Measurements from ENCODE around the gene WDR48. TPM values are rescaled to one million over a fixed set of nuclear protein-coding genes. Genes with fewer than 3 reads are reported as not detected.

Gene WDR48
- total RNA-seq, 1 donor from 2014 or later: 48.9 TPM

- ATAC-seq (ENCODE audit: low read depth) (no peak), DNase-seq (no peak)
- Mint-ChIP-seq H3K4me3 (no peak overlapping the region), H3K27me3 (no peaks in the 10 kb centered on the region), H3K4me1 (peaks cover 65% of the 10 kb centered on the region), H3K9me3 (no peaks in the 10 kb centered on the region), H3K27ac (peak overlapping the region; percentile 50), H3K36me3 (ENCODE audit: low read depth) (peaks cover 29% of the 10 kb centered on the region)
- POLR2A ChIA-PET: no interaction called here
- TF ChIP-seq CTCF (IDR thresholded peaks at IDR 0.05): no peak
- CTCF ChIA-PET: interaction anchor here (0.8 to 2.7 kb wide), 5 partner anchors 46 to 188 kb away, joined by 3 to 19 read pairs (median 3); no protein-coding TSS in a partner anchor
- intact Hi-C loops (cut with micrococcal nuclease): no loop called here
Measured at GRCh38 chr3:39103791-39104552, 52.2 kb downstream of the WDR48 start.

DNA sequence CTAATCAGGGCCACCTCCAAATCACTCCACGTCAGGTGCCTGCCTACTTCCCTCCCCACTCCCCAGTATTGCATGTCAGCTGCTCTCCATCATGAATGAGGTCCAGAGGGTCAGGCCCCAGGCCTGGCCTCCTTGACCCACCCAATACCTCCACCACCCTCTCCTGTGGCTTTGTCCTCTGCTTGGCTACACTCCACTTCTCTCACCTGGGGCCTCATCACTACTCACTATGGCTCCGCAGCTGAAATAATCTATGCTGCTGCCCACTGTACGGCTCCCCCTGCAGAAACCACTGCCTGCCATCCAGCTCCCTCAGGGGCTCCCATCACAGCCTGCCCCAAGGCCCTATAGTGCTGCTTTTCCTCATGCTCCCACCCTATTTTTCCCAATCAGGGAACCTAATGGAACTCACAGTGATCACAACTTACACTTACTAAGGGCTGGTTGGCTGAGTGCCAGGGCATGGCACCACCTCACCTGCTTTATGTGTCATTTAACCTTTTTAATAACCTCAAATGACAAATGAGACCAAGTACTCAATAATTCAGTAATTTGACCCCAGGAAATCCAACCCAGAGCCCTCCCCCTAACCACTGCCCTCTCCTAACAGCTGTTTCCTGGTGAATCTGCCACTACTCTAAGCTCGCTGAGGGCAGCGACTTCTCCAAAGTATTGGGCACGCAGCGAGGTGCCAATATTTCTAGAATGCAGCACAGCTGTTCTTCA lies 53.3 kb downstream of the WDR48 start:
- Mint-ChIP-seq H3K4me1 (peaks cover 75% of the 10 kb centered on the region), H3K9me3 (no peaks in the 10 kb centered on the region), H3K27me3 (no peaks in the 10 kb centered on the region), H3K4me3 (peak overlapping the region; percentile 15), H3K36me3 (ENCODE audit: low read depth) (peaks cover 20% of the 10 kb centered on the region), H3K27ac (peak overlapping the region; percentile 57)
- ChIA-PET CTCF (interaction anchor here (0.5 to 2.7 kb wide), 7 partner anchors 11 to 187 kb away, joined by 3 to 19 read pairs (median 3); no protein-coding TSS in a partner anchor), POLR2A (no interaction called here)
- no peak for TF ChIP-seq CTCF (IDR thresholded peaks at IDR 0.05)
- DNase-seq (no peak), ATAC-seq (ENCODE audit: low read depth) (no peak)
- intact Hi-C loops (cut with micrococcal nuclease): no loop called here

- POLR2A ChIA-PET: interaction anchor here (1.2 kb wide), 2 partner anchors 72 to 167 kb away, joined by 3 read pairs; no protein-coding TSS in a partner anchor
- peak overlapping the region; percentile 57 for H3K27ac Mint-ChIP-seq
Measured at GRCh38 chr3:39105687-39106063, 53.9 kb downstream of the WDR48 start.

GRCh38 chr3:39106281-39106811 lies 54.5 kb downstream of the WDR48 start:
- H3K4me1 Mint-ChIP-seq: peaks cover 72% of the 10 kb centered on the region
- intact Hi-C loops (cut with micrococcal nuclease): loop anchor here (2.0 kb wide), 1 partner anchor 300 kb away; the partner anchor contains the start of gene RPSA
- H3K9me3 Mint-ChIP-seq: no peaks in the 10 kb centered on the region
- ATAC-seq (ENCODE audit: low read depth) (no peak), DNase-seq (no peak)
- H3K36me3 Mint-ChIP-seq (ENCODE audit: low read depth): peaks cover 24% of the 10 kb centered on the region
- H3K27ac Mint-ChIP-seq: peak overlapping the region; percentile 68
- H3K27me3 Mint-ChIP-seq: no peaks in the 10 kb centered on the region
- no peak for TF ChIP-seq CTCF (IDR thresholded peaks at IDR 0.05)
- H3K4me3 Mint-ChIP-seq: peak overlapping the region; percentile 87
- POLR2A ChIA-PET: interaction anchor here (0.7 to 1.2 kb wide), 3 partner anchors 12 to 166 kb away, joined by 3 read pairs; no protein-coding TSS in a partner anchor
- CTCF ChIA-PET: interaction anchor here (0.7 to 2.7 kb wide), 5 partner anchors 10 to 184 kb away, joined by 3 to 19 read pairs (median 3); no protein-coding TSS in a partner anchor

More at GRCh38 chr3:39105687-39106063, 53.9 kb downstream of the WDR48 start:
- peaks cover 75% of the 10 kb centered on the region for H3K4me1 Mint-ChIP-seq
- CTCF ChIA-PET: interaction anchor here (0.7 to 2.7 kb wide), 4 partner anchors 11 to 185 kb away, joined by 3 to 19 read pairs (median 5); no protein-coding TSS in a partner anchor
- peak overlapping the region; percentile 87 for H3K4me3 Mint-ChIP-seq
- H3K27me3 Mint-ChIP-seq: no peaks in the 10 kb centered on the region
- DNase-seq: no peak
- peaks cover 23% of the 10 kb centered on the region for H3K36me3 Mint-ChIP-seq (ENCODE audit: low read depth)
- no peak for ATAC-seq (ENCODE audit: low read depth)
- intact Hi-C loops (cut with micrococcal nuclease): loop anchor here (2.0 kb wide), 1 partner anchor 301 kb away; the partner anchor contains the start of gene RPSA
- no peaks in the 10 kb centered on the region for H3K9me3 Mint-ChIP-seq
- no peak for TF ChIP-seq CTCF (IDR thresholded peaks at IDR 0.05)
